GM19099 (cell line): ENCODE measurements around the gene ZNF37A.

Experiments used
- POLR2A ChIP-seq: IDR thresholded peaks from 3 replicates; pipeline ENCODE4 v1.6.1; 2011; ENCODE audit warnings: low read depth; ENCODE audit not compliant: insufficient read length; ENCODE audit errors: extremely low read depth

ZNF37A gene

GRCh38 chr10:38094158-38094926 lies at the start of gene ZNF37A:
Gene ZNF37A, plus strand, starts transcription at chr10:38094337. Its CDS starts 2,281 bp downstream, at chr10:38096618.
- TF ChIP-seq POLR2A: peak; percentile 62

GRCh38 chr10:38045129-38045528 lies 49.0 kb upstream of the ZNF37A start:
- no peak for TF ChIP-seq POLR2A

GRCh38 chr10:38047666-38048065 lies 46.5 kb upstream of the ZNF37A start:
- no peak for TF ChIP-seq POLR2A

GRCh38 chr10:38050212-38050611 lies 43.9 kb upstream of the ZNF37A start:
- no peak for TF ChIP-seq POLR2A

GRCh38 chr10:38054361-38054797 lies 39.8 kb upstream of the ZNF37A start:
- TF ChIP-seq POLR2A: no peak

- no peak for TF ChIP-seq POLR2A
Measured at GRCh38 chr10:38070501-38070900, 23.6 kb upstream of the ZNF37A start.

- no peak for TF ChIP-seq POLR2A
Measured at GRCh38 chr10:38072552-38072951, 21.6 kb upstream of the ZNF37A start.

- TF ChIP-seq POLR2A: no peak
Measured at GRCh38 chr10:38076687-38077086, 17.4 kb upstream of the ZNF37A start.

GRCh38 chr10:38093816-38094157 lies 350 bp upstream of the ZNF37A start:
- TF ChIP-seq POLR2A: no peak

- no peak for TF ChIP-seq POLR2A
Measured at GRCh38 chr10:38094927-38095574, 914 bp downstream of the ZNF37A start.

- TF ChIP-seq POLR2A: no peak
Measured at GRCh38 chr10:38102880-38103279, 8.7 kb downstream of the ZNF37A start.

GRCh38 chr10:38103756-38104155 lies 9.6 kb downstream of the ZNF37A start:
- TF ChIP-seq POLR2A: no peak

GRCh38 chr10:38112159-38112558 lies 18.0 kb downstream of the ZNF37A start:
- TF ChIP-seq POLR2A: no peak

- no peak for TF ChIP-seq POLR2A
Measured at GRCh38 chr10:38118072-38118807, 24.1 kb downstream of the ZNF37A start.

- TF ChIP-seq POLR2A: no peak
Measured at GRCh38 chr10:38119038-38119437, 24.9 kb downstream of the ZNF37A start.

GRCh38 chr10:38127812-38128211 lies 33.7 kb downstream of the ZNF37A start:
- no peak for TF ChIP-seq POLR2A

GRCh38 chr10:38143587-38143986 lies 49.5 kb downstream of the ZNF37A start:
- no peak for TF ChIP-seq POLR2A
